B cell (primary cell): ENCODE results near the gene FAM117B.

Experiments used
- EZH2 ChIP-seq: IDR thresholded peaks from 2 replicates; pipeline ENCODE4 v1.6.1; 2012; ENCODE audit warnings: borderline replicate concordance, low read depth, mild to moderate bottlenecking, moderate library complexity, low read length; ENCODE audit not compliant: insufficient read depth, poor library complexity, severe bottlenecking
- TF ChIP-seq, protein P1 (sequence below): fragments of 200-600 bp; IDR thresholded peaks from one replicate; pipeline ENCODE4 v1.8.0; 2022; ENCODE audit warnings: antibody characterized with exemption, mild to moderate bottlenecking

- TF ChIP-seq, protein P1, sequence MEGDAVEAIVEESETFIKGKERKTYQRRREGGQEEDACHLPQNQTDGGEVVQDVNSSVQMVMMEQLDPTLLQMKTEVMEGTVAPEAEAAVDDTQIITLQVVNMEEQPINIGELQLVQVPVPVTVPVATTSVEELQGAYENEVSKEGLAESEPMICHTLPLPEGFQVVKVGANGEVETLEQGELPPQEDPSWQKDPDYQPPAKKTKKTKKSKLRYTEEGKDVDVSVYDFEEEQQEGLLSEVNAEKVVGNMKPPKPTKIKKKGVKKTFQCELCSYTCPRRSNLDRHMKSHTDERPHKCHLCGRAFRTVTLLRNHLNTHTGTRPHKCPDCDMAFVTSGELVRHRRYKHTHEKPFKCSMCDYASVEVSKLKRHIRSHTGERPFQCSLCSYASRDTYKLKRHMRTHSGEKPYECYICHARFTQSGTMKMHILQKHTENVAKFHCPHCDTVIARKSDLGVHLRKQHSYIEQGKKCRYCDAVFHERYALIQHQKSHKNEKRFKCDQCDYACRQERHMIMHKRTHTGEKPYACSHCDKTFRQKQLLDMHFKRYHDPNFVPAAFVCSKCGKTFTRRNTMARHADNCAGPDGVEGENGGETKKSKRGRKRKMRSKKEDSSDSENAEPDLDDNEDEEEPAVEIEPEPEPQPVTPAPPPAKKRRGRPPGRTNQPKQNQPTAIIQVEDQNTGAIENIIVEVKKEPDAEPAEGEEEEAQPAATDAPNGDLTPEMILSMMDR: no peak
- TF ChIP-seq EZH2: no peak
Measured at GRCh38 chr2:202758604-202759003, 123.8 kb downstream of the FAM117B start.
